Neural progenitor cell (in vitro differentiated cells): ENCODE data around the gene SLC6A17.

Experiments used
- CTCF ChIP-seq: fragments of 200-600 bp; sonication (generic); IDR thresholded peaks from 2 replicates; pipeline ENCODE4 v1.5.1; 2017; ENCODE audit warnings: antibody characterized with exemption, mild to moderate bottlenecking
- EZH2 ChIP-seq: fragments of 200-600 bp; sonication (generic); IDR thresholded peaks from 2 replicates; pipeline ENCODE4 v1.6.1; 2017; ENCODE audit warnings: antibody characterized with exemption, mild to moderate bottlenecking, moderate library complexity
- EZH2phosphoT487 ChIP-seq: fragments of 200-600 bp; sonication (generic); IDR thresholded peaks from 2 replicates; pipeline ENCODE4 v1.6.1; 2017; ENCODE audit warnings: antibody characterized with exemption

- TF ChIP-seq CTCF (no peak), EZH2phosphoT487 (no peak), EZH2 (no peak)
Observed at GRCh38 chr1:110200666-110201065, 50.4 kb downstream of the SLC6A17 start.
